GM12801 (cell line): ENCODE measurements around the gene PGBD1.

Source experiments
- CTCF ChIP-seq: IDR thresholded peaks from one replicate; pipeline ENCODE4 v1.5.1; 2011; ENCODE audit warnings: control low read depth; ENCODE audit not compliant: insufficient read length; ENCODE audit errors: extremely low read depth

The PGBD1 gene

GRCh38 chr6:28340310-28341095 lies 59.1 kb downstream of the PGBD1 start:
- TF ChIP-seq CTCF = no peak

- TF ChIP-seq CTCF = no peak
Measured at GRCh38 chr6:28343898-28344677, 62.7 kb downstream of the PGBD1 start.

GRCh38 chr6:28345201-28345600 lies 63.8 kb downstream of the PGBD1 start:
- TF ChIP-seq CTCF = no peak

- no peak for TF ChIP-seq CTCF
Measured at GRCh38 chr6:28347119-28347518, 65.7 kb downstream of the PGBD1 start.

GRCh38 chr6:28349344-28349891 lies 68.0 kb downstream of the PGBD1 start:
- no peak for TF ChIP-seq CTCF

- TF ChIP-seq CTCF = no peak
Measured at GRCh38 chr6:28349892-28350737, 68.7 kb downstream of the PGBD1 start, which contains the start of gene ZKSCAN3. ZKSCAN3 (plus strand) TSS chr6:28349947; CDS start chr6:28359587, 9,640 bp downstream.
